Posterior vena cava (tissue), 2 donors: ENCODE data around the gene GPR157. TPM values are rescaled to one million over a fixed set of nuclear protein-coding genes. Genes with fewer than 3 reads are reported as not detected.
A peak's percentile ranks its signal among the peaks of the same experiment; 100 is the strongest.
"Not testable (repeated sequence)": the region's sequence is repeated elsewhere in the genome, so short reads cannot be mapped to it uniquely, and the experiment has no call there.

ENCODE experiments used
- DNase-seq: peaks from one replicate; pipeline ENCODE4 v3.0.0-alpha.2; 2020; ENCODE audit warnings: low spot score
- intact Hi-C, 2 donors: fragments of 100-400 bp; cut with DNase I; formaldehyde crosslinking; loops; one replicate each; pipeline versions ENCODE4 v1.14.1 to v1.14.2; 2022 to 2023
- long read RNA-seq, 2 donors: library from polyadenylated mRNA; unstranded; transcript quantifications; one replicate each; pipeline ENCODE4 v2.0.0, GENCODE V29; 2020 to 2021
- total RNA-seq, 2 donors: library from RNA; stranded (reverse); fragmentation: NEBNext Ultra II Directional; extraction: Animal tissue kit (Norgen Biotek cat#: 25700); gene quantifications; one replicate each; pipeline ENCODE4 v1.2.1, GENCODE V29; 2021
- donor health status: DM: yes; HTN: yes; CAD: no.
- donor health status: DM: yes; HTN: yes; CAD: no.

GPR157 gene
- 1 to 10 TPM; 8.3 to 9.9 TPM for total RNA-seq
- long read RNA-seq, donor 1, partial matches to known transcripts = 0 of 1 reads
- long read RNA-seq, donor 1, other reads (novel, unspliced or antisense) = 1 of 1 reads
- long read RNA-seq, donor 2 = 0 reads

DNA sequence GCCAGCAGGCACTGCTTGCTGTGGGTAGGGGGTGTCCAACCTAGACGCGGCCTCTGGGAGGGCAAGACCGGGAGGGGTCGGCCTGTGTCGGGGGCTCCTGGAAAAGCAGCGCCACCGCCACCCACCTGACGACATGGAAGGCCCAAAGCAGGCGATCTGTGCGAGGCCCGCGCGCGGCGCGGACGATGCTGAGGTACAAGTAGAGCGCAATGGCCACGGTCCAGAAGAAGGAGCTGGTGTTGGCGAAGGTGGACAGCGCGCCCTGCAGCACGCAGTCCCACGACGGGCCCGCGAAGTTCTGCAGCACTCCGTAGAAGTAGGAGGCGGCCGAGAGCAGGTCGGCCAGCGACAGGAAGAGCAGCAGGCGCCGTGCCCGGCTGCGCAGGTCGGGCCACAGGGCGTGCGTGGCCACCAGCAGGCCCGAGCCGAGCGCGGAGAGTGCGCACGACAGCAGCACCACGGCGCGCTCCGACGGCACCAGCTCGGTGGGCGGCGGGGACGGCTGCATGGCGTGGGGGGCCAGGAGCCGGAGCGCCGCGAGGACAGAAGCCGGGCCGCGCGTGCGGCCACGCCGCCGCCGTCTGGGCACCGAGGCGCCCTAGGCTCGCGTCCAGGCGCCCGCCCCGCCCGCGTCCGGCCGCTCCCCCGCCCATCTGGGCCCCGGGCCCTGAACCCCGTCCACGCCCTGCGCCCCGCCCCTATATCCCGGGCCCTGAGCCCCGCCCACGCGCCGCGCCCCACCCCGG lies at the start of gene GPR157:
GPR157 (minus strand) TSS at position 583 of the 746 bp plus-strand sequence; CDS start at position 508, 75 bp downstream.
- peak; percentile 97 for DNase-seq
- intact Hi-C loops = no loop called here

GRCh38 chr1:9174762-9175161 lies 45.9 kb upstream of the GPR157 start:
- no peak for DNase-seq
- intact Hi-C loops = no loop called here

DNA sequence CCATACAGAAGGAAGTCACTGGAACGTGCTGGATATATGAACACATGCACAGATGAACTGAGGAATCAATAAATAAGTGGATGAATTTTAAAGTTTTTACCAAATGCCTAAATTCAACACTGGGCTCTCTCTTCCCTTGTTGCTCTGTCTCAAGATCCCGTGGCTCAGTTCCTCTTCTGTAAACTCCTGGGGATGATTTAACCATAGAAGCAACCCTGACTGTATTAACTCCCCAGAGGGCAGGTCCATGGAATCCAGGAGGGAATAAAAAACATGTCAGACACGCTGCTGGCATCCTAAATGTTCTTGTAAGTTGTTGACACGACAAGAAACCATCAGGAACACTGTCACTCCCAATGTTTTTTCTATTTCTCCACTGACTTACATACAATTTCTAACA lies 45.3 kb upstream of the GPR157 start:
- intact Hi-C loops = no loop called here
- no peak for DNase-seq

GRCh38 chr1:9169601-9170137 lies 40.8 kb upstream of the GPR157 start:
- no peak for DNase-seq
- intact Hi-C loops = no loop called here

GRCh38 chr1:9167638-9168037 lies 38.7 kb upstream of the GPR157 start:
- intact Hi-C loops = no loop called here
- DNase-seq = no peak

DNA sequence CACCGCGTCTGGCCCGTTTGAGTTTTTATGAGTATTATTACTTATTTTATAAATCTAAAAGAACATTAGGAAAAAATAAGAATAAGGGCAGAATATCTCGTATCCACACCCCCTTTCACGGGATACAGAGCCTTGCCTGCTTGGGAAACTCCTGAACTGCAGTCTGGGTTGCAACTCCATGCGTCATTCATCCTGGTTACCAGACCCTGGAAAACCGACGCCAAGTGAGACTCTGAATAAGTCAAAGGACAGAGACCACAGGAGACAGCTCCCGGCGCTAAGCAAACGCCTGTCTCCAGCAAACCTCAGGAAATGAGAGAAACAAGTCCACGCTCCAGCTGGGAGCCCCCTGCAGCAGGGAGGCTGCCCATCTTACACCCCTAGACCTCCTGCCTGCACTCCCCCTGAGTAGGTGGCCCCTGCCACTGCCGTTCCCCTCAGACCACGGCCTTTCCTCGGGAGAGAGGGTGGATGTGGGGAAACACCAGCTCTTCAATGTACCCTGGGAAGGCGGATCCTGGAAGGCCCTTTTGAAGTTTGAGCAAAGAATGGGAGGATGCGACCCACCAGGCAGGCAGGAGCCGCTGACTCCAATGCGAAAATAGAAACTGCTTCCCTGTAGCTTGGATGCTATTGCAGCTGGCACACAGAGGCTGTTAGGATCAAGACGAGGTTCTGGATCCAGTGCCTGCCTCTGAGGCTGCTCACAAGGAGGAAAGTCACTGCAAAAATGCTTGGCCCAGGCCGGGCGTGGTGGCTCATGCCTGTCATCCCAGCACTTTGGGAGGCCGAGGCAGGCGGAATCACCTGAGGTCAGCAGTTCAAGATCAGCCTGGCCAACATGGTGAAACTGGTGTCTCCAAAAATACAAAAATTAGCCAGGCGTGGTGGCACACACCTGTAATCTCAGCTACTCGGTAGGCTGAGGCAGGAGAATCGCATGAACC lies 37.7 kb upstream of the GPR157 start:
- intact Hi-C loops = no loop called here
- no peak for DNase-seq

- no peak for DNase-seq
- intact Hi-C loops = no loop called here
Observed at GRCh38 chr1:9165396-9165795, 36.5 kb upstream of the GPR157 start.

GRCh38 chr1:9164919-9165318 lies 36.0 kb upstream of the GPR157 start:
- intact Hi-C loops = no loop called here
- no peak for DNase-seq

DNA sequence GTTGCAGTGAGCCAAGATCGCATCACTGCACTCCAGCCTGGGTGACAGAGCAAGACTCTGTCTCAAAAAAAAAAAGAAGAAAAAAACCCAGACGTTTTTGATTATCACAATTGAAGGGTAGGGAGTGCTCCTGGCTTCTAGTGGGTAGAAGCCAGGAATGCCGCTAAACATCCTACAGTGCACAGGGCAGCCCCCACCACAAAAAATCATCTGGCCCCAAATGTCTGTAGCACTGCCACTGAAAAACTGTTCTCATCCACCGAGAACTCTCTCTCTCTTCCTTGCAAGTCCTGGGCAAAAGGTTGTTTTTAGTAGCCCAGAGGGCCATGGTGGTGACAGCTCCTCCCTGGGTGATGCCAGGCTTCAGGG lies 35.6 kb upstream of the GPR157 start:
- DNase-seq = no peak
- intact Hi-C loops = no loop called here

DNA sequence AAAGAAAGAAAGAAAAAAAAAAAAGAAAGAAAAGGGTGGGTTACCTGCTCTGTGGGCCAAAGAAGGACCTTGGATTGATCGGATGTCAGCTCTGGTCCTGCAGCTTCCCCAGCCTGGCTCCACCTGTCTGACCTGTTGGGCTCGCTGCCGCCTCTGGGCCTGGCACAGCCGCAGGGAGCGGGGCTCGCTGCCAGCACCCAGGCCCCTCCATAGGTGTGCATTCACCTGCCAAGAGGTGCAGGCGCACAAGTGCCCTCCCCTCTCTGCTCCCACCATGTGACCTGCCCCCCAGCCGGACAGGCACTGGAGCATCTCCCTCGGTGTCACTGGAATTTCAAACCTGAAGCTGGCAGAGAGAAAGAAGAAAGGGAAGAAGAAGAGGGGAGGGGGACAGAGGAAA lies 33.1 kb upstream of the GPR157 start:
- intact Hi-C loops = no loop called here
- no peak for DNase-seq

DNA sequence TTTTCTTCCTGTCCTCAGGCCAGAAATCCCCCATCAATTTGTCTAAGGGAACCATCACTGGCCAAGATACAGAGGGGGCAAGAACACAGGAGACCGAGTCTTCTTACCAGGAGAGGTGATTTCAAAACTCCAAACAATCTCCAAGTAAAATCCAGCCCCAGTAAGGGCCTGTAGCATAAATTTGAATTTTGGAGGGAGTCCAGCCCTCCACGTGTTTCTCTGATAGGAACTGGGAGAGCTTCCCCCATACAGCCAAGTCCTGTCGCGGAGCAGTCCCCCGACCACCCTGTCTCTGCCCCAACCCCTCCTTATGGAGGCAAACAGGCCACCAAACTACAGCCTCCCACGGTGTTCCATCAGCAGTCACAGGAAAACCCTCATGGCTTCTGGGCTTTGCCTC lies 32.4 kb upstream of the GPR157 start:
- no peak for DNase-seq
- intact Hi-C loops = no loop called here

DNA sequence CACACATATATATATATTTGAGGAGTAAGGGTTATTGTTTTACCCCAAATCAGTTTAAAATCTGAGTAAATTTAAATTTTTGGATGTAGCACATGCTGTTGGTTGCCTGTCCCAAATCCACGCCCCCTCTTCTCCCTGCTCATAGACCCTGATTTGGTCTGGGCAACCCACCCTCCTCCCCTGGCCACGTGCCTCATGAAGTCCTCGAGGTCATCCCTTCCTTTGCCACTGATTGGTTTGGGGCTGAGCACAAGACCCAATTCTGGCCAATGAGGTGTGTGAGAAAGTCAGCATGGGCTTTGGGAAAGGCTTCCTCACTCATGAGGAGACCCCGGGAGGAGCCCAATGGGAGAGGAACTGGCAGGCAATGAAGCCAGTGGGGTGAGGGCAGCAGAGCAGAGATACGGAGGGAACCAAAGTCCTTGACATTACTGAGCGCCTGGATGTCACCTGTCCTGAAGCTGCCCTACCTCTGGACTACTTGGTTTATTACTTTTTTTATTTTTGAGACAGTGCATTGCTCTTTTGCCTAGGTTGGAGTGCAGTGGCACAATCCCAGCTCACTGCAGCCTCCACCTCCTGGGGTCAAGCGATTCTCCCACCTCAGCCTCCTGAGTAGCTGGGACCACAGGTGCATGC lies 31.3 kb upstream of the GPR157 start:
- DNase-seq = no peak
- intact Hi-C loops = no loop called here

DNA sequence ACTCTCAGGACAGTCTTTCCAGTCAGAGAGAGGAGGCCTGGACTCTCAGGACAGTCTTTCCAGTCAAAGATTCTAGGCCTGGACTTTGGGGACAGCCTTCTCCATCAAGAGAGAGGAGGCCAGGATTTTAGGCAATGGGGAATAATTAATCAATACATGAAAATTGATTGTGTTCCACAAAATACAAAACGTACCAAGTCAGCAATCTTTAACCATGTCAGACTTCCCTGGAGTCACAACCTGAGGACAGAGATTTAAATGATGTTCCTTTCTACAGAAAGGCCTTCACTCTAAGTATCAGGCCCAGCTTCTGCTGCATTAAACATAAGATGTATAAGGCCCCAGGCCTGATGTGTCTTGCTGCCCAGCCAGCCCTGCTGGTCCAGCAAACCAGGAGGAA lies 27.0 kb upstream of the GPR157 start:
- DNase-seq = no peak
- intact Hi-C loops = no loop called here

- DNase-seq, intact Hi-C loops: not testable (repeated sequence)
Observed at GRCh38 chr1:9155405-9155804, 26.5 kb upstream of the GPR157 start.

- intact Hi-C loops = no loop called here
- DNase-seq = no peak
Observed at GRCh38 chr1:9153152-9153551, 24.2 kb upstream of the GPR157 start.

DNA sequence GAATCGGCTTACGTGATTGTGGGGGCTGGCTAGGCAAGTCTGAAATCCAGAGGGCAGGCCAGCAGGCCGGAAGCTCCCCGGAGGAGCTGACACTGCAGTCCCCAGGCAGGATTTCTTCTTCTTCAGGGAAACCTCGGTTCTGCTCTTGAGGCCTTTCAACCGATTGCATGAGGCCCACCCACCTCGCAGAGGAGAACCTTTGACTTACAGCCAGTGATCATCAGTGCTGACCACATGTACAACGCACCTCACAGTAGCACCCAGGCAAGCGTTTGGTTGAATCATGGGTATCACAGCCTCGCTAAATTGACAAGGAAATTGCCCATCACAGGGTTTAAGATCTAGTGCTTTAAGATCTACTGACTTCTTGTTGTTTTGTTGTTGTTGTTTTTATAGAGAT lies 23.6 kb upstream of the GPR157 start:
- DNase-seq = no peak
- intact Hi-C loops = no loop called here

GRCh38 chr1:9151328-9151860 lies 22.5 kb upstream of the GPR157 start:
- intact Hi-C loops = no loop called here
- DNase-seq = no peak

- intact Hi-C loops = no loop called here
- peak; percentile 84 for DNase-seq
Observed at GRCh38 chr1:9150582-9151327, 21.9 kb upstream of the GPR157 start.
